GM21737 (cell line): ENCODE results near the gene TNFRSF14.

Experiments used
- ATAC-seq: cut with Tn5 transposase; IDR thresholded peaks from one replicate; pipeline ENCODE4 v1.9.1; 2021; ENCODE audit warnings: mild to moderate bottlenecking, moderate library complexity; ENCODE audit not compliant: unreplicated experiment

Gene TNFRSF14

GRCh38 chr1:2597441-2598328 lies 41.5 kb downstream of the TNFRSF14 start:
- ATAC-seq = no peak

- ATAC-seq = no peak
Observed at GRCh38 chr1:2598329-2598931, 42.3 kb downstream of the TNFRSF14 start.

GRCh38 chr1:2601721-2602303 lies 45.6 kb downstream of the TNFRSF14 start:
- no peak for ATAC-seq

GRCh38 chr1:2602311-2602835 lies 46.2 kb downstream of the TNFRSF14 start:
- no peak for ATAC-seq

GRCh38 chr1:2602866-2603520 lies 46.8 kb downstream of the TNFRSF14 start:
- no peak for ATAC-seq

GRCh38 chr1:2603521-2604155 lies 47.5 kb downstream of the TNFRSF14 start:
- ATAC-seq = no peak

- ATAC-seq = no peak
Observed at GRCh38 chr1:2604156-2604843, 48.1 kb downstream of the TNFRSF14 start.

GRCh38 chr1:2604844-2605508 lies 48.8 kb downstream of the TNFRSF14 start:
- no peak for ATAC-seq

GRCh38 chr1:2605509-2606395 lies 49.6 kb downstream of the TNFRSF14 start:
- ATAC-seq = no peak

- no peak for ATAC-seq
Observed at GRCh38 chr1:2606396-2606880, 50.3 kb downstream of the TNFRSF14 start.

- ATAC-seq = no peak
Observed at GRCh38 chr1:2606881-2607621, 50.9 kb downstream of the TNFRSF14 start.

- no peak for ATAC-seq
Observed at GRCh38 chr1:2607641-2608091, 51.5 kb downstream of the TNFRSF14 start.

- ATAC-seq = no peak
Observed at GRCh38 chr1:2609319-2610035, 53.3 kb downstream of the TNFRSF14 start.

- ATAC-seq = no peak
Observed at GRCh38 chr1:2610036-2610959, 54.1 kb downstream of the TNFRSF14 start.

GRCh38 chr1:2611031-2611501 lies 54.9 kb downstream of the TNFRSF14 start:
- ATAC-seq = no peak
